Measurements from ENCODE around the gene TLX2.

DNA sequence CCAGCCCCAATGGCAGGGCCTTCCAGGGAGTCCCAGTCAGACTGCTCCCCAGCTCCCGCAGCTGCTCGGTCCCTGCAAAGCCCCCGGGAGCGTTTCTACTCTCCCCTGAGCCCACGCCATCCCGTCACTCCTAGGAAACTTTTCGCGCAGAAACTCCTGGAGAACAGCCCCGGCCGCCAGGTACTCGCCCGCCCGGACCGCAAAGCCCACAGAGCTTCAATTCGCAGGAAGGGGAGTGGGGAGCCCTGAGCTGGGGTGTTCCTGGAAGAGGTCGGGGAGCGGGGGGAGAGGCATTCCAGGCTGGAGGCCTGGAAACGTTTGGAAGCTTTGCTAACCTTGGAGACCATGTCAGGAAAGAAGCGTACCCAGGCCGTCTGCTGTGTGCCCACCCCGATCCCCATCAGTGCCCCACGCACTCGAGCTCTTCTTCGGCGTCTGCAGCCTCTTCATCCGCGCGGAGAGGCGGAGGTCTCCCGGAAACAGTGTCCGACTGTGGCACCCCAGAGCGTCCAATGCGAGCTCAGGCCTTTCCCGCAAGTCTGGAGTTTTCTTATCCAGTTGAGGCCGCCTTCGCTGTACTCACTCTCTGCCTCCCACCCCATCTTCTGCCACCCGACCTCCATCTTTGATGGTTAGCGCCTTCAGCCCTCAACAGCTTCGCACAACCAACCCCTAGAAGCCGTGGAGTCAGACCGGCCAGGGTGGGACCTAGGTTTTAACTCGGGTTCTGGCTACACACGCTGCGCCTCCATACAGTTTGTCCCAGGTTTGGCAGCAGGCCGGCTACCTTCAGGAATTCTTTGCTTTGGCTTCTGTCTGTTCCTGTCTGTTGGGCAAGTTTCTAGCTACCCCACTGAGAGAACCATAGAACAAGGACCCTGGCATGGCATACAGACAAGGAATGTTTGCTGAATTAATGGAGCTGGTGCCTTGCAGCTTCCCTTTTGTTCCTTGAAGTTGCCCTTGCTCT, 10.5 kb upstream of the TLX2 start:
- TF ChIP-seq POLR2A (IDR thresholded peaks at IDR 0.05) (no peak), EP300 (IDR thresholded peaks at IDR 0.05) (no peak)
- TF ChIP-seq, protein P1, sequence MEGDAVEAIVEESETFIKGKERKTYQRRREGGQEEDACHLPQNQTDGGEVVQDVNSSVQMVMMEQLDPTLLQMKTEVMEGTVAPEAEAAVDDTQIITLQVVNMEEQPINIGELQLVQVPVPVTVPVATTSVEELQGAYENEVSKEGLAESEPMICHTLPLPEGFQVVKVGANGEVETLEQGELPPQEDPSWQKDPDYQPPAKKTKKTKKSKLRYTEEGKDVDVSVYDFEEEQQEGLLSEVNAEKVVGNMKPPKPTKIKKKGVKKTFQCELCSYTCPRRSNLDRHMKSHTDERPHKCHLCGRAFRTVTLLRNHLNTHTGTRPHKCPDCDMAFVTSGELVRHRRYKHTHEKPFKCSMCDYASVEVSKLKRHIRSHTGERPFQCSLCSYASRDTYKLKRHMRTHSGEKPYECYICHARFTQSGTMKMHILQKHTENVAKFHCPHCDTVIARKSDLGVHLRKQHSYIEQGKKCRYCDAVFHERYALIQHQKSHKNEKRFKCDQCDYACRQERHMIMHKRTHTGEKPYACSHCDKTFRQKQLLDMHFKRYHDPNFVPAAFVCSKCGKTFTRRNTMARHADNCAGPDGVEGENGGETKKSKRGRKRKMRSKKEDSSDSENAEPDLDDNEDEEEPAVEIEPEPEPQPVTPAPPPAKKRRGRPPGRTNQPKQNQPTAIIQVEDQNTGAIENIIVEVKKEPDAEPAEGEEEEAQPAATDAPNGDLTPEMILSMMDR (IDR thresholded peaks at IDR 0.05), result no peak

Data from sigmoid colon (tissue), 4 donors.